Sigmoid colon (tissue), 7 donors: ENCODE results near the gene BHLHA9. TPM values are rescaled to one million over a fixed set of nuclear protein-coding genes. Genes with fewer than 3 reads are reported as not detected.

ENCODE experiments used
- DNase-seq: peaks from one replicate; pipeline ENCODE4 v3.0.0-alpha.2; 2019
- H3K27ac ChIP-seq, 4 donors: fragments of 200-600 bp; sonication (generic); one replicate each; pipeline ENCODE4 v1.5.1; 2016 to 2019; ENCODE audit warnings: mild to moderate bottlenecking in 1 of 4
- H3K27me3 ChIP-seq, 3 donors: fragments of 200-600 bp; sonication (generic); one replicate each; pipeline ENCODE4 v1.5.1; 2019; ENCODE audit warnings: mild to moderate bottlenecking in 1 of 3
- H3K36me3 ChIP-seq, 4 donors: fragments of 200-600 bp; sonication (generic); one replicate each; pipeline ENCODE4 v1.5.1; 2016 to 2019
- H3K4me1 ChIP-seq, 4 donors: fragments of 200-600 bp; sonication (generic); one replicate each; pipeline ENCODE4 v1.5.1; 2017 to 2019
- H3K4me3 ChIP-seq, 4 donors: fragments of 200-600 bp; sonication (generic); one replicate each; pipeline ENCODE4 v1.5.1; 2017 to 2019; ENCODE audit warnings: mild to moderate bottlenecking in 2 of 4, moderate library complexity in 1 of 4
- H3K9me3 ChIP-seq, 4 donors: fragments of 200-600 bp in 3 of 4; sonication (generic) in 3 of 4; one replicate each; pipeline versions ENCODE4 v1.5.1 to v1.6.1; 2013 to 2019
- EP300 ChIP-seq, 4 donors: sonication (generic); formaldehyde crosslinking; IDR thresholded peaks; one replicate each; pipeline ENCODE4 v1.6.1; 2017; ENCODE audit warnings: antibody characterized with exemption in 4 of 4
- POLR2A ChIP-seq, 2 donors: fragments of 450-650 bp; IDR thresholded peaks; one replicate each; pipeline ENCODE4 v1.6.1; 2016; ENCODE audit warnings: antibody characterized with exemption in 2 of 2, mild to moderate bottlenecking in 2 of 2, moderate library complexity in 2 of 2
- POLR2AphosphoS5 ChIP-seq, 4 donors: sonication (generic); formaldehyde crosslinking; IDR thresholded peaks; one replicate each; pipeline ENCODE4 v1.6.1; 2017; ENCODE audit warnings: antibody characterized with exemption in 4 of 4
- WGBS, 2 donors: extraction: QIAGEN DNeasy Blood & Tissue Kit; methylation state at CpG; one replicate each; pipeline ENCODE4 v1.1.7; 2013; 5-methylcytosine and 5-hydroxymethylcytosine counted together
- intact Hi-C: fragments of 100-400 bp; cut with DNase I; formaldehyde crosslinking; loops from one replicate; pipeline ENCODE4 v1.15.1; 2023
- polyA plus RNA-seq, 3 donors: library from polyadenylated mRNA; stranded (reverse); fragments of 200-250 nt; gene quantifications; one replicate each; pipeline ENCODE4 v1.2.3, GENCODE V29; 2013
- total RNA-seq, 4 donors: library from RNA; depleted of rRNA; stranded (reverse); fragments of >200 nt; gene quantifications; one replicate each; pipeline ENCODE4 v1.1.0, GENCODE V29; 2016
- TF ChIP-seq, protein P1 (sequence below), 4 experiments: fragments of 450-650 bp in 3 of 4; fragments of 200-600 bp in 1 of 4; IDR thresholded peaks; one replicate each; pipeline ENCODE4 v1.5.1; 2016 to 2019; ENCODE audit warnings: antibody characterized with exemption in 4 of 4, mild to moderate bottlenecking in 3 of 4, moderate library complexity in 2 of 4
- donor health status: healthy with polysubstance abuse.
- donor health status: Bipolar disorder and iron deficiency.
- donor health status: healthy.

BHLHA9 gene
- total and polyA plus RNA-seq, 7 donors: not detected

GRCh38 chr17:1299552-1300370 lies 29.5 kb downstream of the BHLHA9 start:
- Histone ChIP-seq H3K4me3 (no peak overlapping the region), H3K27ac (no peak overlapping the region), H3K4me1 (peaks cover 0 to 10% (median 4%) of the 10 kb centered on the region in 4 donors), H3K27me3 (peaks cover 0 to 60% (median 23%) of the 10 kb centered on the region in 3 donors), H3K9me3 (no peaks in the 10 kb centered on the region), H3K36me3 (no peaks in the 10 kb centered on the region)
- 73 to 78% methylated on average over 22 of the region's 22 CpGs for WGBS, 2 donors
- no peak for DNase-seq
- TF ChIP-seq, protein P1, sequence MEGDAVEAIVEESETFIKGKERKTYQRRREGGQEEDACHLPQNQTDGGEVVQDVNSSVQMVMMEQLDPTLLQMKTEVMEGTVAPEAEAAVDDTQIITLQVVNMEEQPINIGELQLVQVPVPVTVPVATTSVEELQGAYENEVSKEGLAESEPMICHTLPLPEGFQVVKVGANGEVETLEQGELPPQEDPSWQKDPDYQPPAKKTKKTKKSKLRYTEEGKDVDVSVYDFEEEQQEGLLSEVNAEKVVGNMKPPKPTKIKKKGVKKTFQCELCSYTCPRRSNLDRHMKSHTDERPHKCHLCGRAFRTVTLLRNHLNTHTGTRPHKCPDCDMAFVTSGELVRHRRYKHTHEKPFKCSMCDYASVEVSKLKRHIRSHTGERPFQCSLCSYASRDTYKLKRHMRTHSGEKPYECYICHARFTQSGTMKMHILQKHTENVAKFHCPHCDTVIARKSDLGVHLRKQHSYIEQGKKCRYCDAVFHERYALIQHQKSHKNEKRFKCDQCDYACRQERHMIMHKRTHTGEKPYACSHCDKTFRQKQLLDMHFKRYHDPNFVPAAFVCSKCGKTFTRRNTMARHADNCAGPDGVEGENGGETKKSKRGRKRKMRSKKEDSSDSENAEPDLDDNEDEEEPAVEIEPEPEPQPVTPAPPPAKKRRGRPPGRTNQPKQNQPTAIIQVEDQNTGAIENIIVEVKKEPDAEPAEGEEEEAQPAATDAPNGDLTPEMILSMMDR (IDR thresholded peaks at IDR 0.05): no peak
- no peak for TF ChIP-seq EP300 (IDR thresholded peaks at IDR 0.05)
- TF ChIP-seq POLR2AphosphoS5 (IDR thresholded peaks at IDR 0.05): no peak
- no peak for TF ChIP-seq POLR2A (IDR thresholded peaks at IDR 0.05)
- intact Hi-C loops: no loop called here

DNA sequence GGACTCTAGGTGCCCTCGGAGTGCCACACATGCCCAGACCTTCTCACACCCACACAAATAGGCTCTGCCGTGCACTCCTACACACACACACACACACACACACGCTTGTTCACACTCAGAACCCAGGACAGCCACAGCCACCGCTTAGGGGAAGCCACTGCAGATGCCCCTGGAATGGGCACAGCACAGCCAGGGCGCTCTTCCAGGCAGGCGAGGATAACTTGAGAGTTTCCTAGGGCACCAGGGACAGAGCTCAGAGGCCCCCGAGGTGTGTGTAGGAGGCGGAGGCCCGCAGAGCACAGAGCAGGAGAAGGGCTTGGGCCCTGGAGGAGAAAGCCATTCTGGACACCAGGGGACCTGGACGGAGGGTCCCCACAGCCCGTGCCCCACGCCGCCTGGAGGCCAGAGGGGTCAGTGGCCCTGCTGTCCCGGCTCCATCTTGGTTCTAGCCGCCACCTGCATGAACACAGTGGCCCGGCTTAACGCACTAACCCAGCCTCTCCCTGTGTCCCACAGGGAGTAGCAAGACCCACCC lies 30.2 kb downstream of the BHLHA9 start:
- Histone ChIP-seq H3K36me3 (no peaks in the 10 kb centered on the region), H3K27ac (no peak overlapping the region), H3K4me3 (no peak overlapping the region), H3K27me3 (peaks cover 0 to 67% (median 29%) of the 10 kb centered on the region in 3 donors), H3K4me1 (peaks cover 0 to 10% (median 4%) of the 10 kb centered on the region in 4 donors), H3K9me3 (no peaks in the 10 kb centered on the region)
- DNase-seq: no peak
- 86% methylated on average over 17 of the region's 17 CpGs for WGBS, 2 donors
- TF ChIP-seq POLR2A (IDR thresholded peaks at IDR 0.05): no peak
- TF ChIP-seq POLR2AphosphoS5 (IDR thresholded peaks at IDR 0.05): no peak
- TF ChIP-seq, protein P1 (IDR thresholded peaks at IDR 0.05): no peak
- no peak for TF ChIP-seq EP300 (IDR thresholded peaks at IDR 0.05)
- intact Hi-C loops: no loop called here

- TF ChIP-seq POLR2AphosphoS5 (IDR thresholded peaks at IDR 0.05) (no peak), POLR2A (IDR thresholded peaks at IDR 0.05) (no peak), EP300 (IDR thresholded peaks at IDR 0.05) (no peak)
- TF ChIP-seq, protein P1 (IDR thresholded peaks at IDR 0.05): no peak
- no peak for DNase-seq
- intact Hi-C loops: no loop called here
- no peak overlapping the region for H3K4me3 ChIP-seq
- no peak overlapping the region for H3K27ac ChIP-seq
- H3K9me3 ChIP-seq: no peaks in the 10 kb centered on the region
- WGBS, 2 donors: 53 to 69% methylated on average over 14 of the region's 14 CpGs
- H3K36me3 ChIP-seq: no peaks in the 10 kb centered on the region
- peaks cover 0 to 78% (median 29%) of the 10 kb centered on the region in 3 donors for H3K27me3 ChIP-seq
- peaks cover 0 to 10% (median 4%) of the 10 kb centered on the region in 4 donors for H3K4me1 ChIP-seq
These were observed 31.3 kb downstream of the BHLHA9 start for GRCh38 chr17:1301546-1301945.

DNA sequence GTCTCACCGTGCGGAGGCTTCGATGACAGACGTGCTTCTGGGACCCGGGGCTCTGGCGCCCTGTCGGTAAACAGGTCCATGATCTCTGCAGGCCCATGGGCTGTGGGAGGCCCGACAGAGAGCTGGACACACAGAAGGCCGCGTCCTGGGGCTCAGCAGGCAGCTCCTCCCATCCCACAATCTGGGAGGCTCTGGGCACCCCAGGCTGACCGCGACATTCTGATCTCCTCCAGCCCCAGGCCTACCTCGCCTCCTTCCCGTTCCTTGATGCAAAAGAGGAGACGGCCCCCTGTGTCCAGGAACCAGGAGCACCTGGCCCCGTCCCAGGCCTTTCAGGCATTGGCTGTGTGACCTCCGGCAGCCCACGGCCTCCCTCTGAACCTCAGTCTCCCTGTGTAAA lies 32.5 kb downstream of the BHLHA9 start:
- Histone ChIP-seq H3K4me3 (no peak overlapping the region), H3K27ac (no peak overlapping the region), H3K36me3 (no peaks in the 10 kb centered on the region), H3K4me1 (peaks cover 0 to 10% (median 4%) of the 10 kb centered on the region in 4 donors), H3K27me3 (peaks cover 0 to 76% (median 29%) of the 10 kb centered on the region in 3 donors), H3K9me3 (no peaks in the 10 kb centered on the region)
- intact Hi-C loops: no loop called here
- DNase-seq: no peak
- WGBS, 2 donors: 88 to 89% methylated on average over 18 of the region's 18 CpGs
- TF ChIP-seq EP300 (IDR thresholded peaks at IDR 0.05) (no peak), POLR2AphosphoS5 (IDR thresholded peaks at IDR 0.05) (no peak), POLR2A (IDR thresholded peaks at IDR 0.05) (no peak)
- TF ChIP-seq, protein P1 (IDR thresholded peaks at IDR 0.05): no peak
